Caco-2 (cell line): ENCODE measurements around the gene XIST. TPM values are rescaled to one million over a fixed set of nuclear protein-coding genes. Genes with fewer than 3 reads are reported as not detected.

Source experiments
- BruUV-seq: library from RNA; stranded (reverse); fragments of 400-500 nt; replicated peaks from 2 replicates; lab custom pipeline; 2021; lab: Mats Ljungman, UMichigan
- CTCF ChIA-PET: fragments of 300-600 bp; sonication (Branson Sonifier 250); formaldehyde crosslinking; loops from one replicate; lab custom pipeline; 2022; ENCODE audit warnings: antibody characterized with exemption; lab: Charles Lee
- POLR2A ChIA-PET: fragments of 300-600 bp; sonication (Branson Sonifier 250); formaldehyde crosslinking; loops from one replicate; lab custom pipeline; 2022; ENCODE audit warnings: antibody characterized with exemption; lab: Charles Lee
- DNase-seq, 2 experiments: peaks; one replicate each; pipeline versions ENCODE4 v3.0.0 to v3.0.0-alpha.2; 2020 to 2022
- H3K27me3 ChIP-seq: replicated peaks from 2 replicates; pipeline ENCODE4 v1.6.0; 2011; ENCODE audit warnings: low read length; ENCODE audit not compliant: control insufficient read depth, insufficient read depth
- H3K36me3 ChIP-seq: 2 replicates; pipeline ENCODE4 v1.5.1; 2011; ENCODE audit warnings: low read length; ENCODE audit not compliant: control insufficient read depth, insufficient read depth
- H3K4me1 ChIP-seq: fragments of 250-450 bp; sonication (Bioruptor Pico); 2 replicates; pipeline ENCODE4 v1.5.1; 2020; ENCODE audit warnings: mild to moderate bottlenecking
- H3K4me3 ChIP-seq: 2 replicates; pipeline ENCODE4 v1.5.1; 2011; ENCODE audit warnings: low read depth, mild to moderate bottlenecking, control low read depth, low read length
- H3K9me3 ChIP-seq: fragments of 250-450 bp; sonication (Bioruptor Pico); 2 replicates; pipeline ENCODE4 v1.5.1; 2020; ENCODE audit warnings: mild to moderate bottlenecking, moderate library complexity
- H3K27ac Mint-ChIP-seq: one replicate; pipeline ENCODE4 v1.8.0; 2022; ENCODE audit warnings: mixed read lengths; ENCODE audit not compliant: unreplicated experiment
- H3K27me3 Mint-ChIP-seq: one replicate; pipeline ENCODE4 v1.8.0; 2022; ENCODE audit warnings: mixed read lengths; ENCODE audit not compliant: insufficient read depth, unreplicated experiment
- H3K36me3 Mint-ChIP-seq: one replicate; pipeline ENCODE4 v1.8.0; 2022; ENCODE audit warnings: mild to moderate bottlenecking, mixed read lengths; ENCODE audit not compliant: insufficient read depth, unreplicated experiment
- H3K4me1 Mint-ChIP-seq: one replicate; pipeline ENCODE4 v1.8.0; 2022; ENCODE audit warnings: low read depth, mixed read lengths; ENCODE audit not compliant: unreplicated experiment
- H3K4me3 Mint-ChIP-seq: one replicate; pipeline ENCODE4 v1.8.0; 2022; ENCODE audit warnings: mild to moderate bottlenecking, moderate library complexity, mixed read lengths; ENCODE audit not compliant: unreplicated experiment
- H3K9me3 Mint-ChIP-seq: one replicate; pipeline ENCODE4 v1.8.0; 2022; ENCODE audit warnings: mixed read lengths; ENCODE audit not compliant: unreplicated experiment
- intact Hi-C: fragments of 100-400 bp; cut with micrococcal nuclease; formaldehyde crosslinking; loops from one replicate; pipeline ENCODE4 v1.10.0; 2022; ENCODE audit not compliant: unreplicated experiment
- total RNA-seq: library from RNA; stranded (reverse); gene quantifications from 2 replicates; pipeline ENCODE4 v1.2.3, GENCODE V29; 2022
- TF ChIP-seq, protein P1 (sequence below), 2 experiments: fragments of 200-600 bp in 1 of 2; IDR thresholded peaks; 1 replicate in 1 of 2; 2 replicates in 1 of 2; pipeline versions ENCODE4 v1.5.1 to v1.8.0; 2011 to 2022; ENCODE audit warnings: antibody characterized with exemption in 1 of 2, control low read depth in 1 of 2, inconsistent platforms in 1 of 2, low read depth in 1 of 2, low read length in 1 of 2, mild to moderate bottlenecking in 1 of 2, moderate library complexity in 1 of 2; ENCODE audit not compliant: insufficient read depth in 1 of 2, severe bottlenecking in 1 of 2, unreplicated experiment in 1 of 2

The XIST gene
- total RNA-seq, 1 experiment from 2014 or later = 0.18 TPM

DNA sequence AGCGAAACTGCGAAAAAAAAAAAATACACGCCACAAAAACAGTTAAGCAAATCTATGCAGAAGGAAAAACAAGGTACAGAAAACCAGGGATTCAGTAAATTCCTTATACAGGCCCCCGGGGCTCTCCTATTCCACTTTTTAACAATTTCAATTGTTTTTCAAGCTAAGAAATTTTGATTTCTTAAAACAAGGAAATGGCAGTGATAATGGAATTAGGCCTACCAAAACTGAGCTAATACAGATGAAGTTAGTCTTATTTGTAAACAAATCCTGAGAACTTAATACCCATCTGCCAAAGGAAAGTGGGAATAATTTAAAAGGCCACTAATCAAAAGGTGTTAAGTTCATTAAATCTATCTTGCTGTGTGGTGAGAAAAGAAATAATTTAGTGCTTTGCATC is 20.2 kb downstream of the XIST start:
- ChIA-PET POLR2A (no interaction called here), CTCF (no interaction called here)
- H3K36me3 Mint-ChIP-seq = no peaks in the 10 kb centered on the region
- H3K9me3 ChIP-seq = no peaks in the 10 kb centered on the region
- no peak overlapping the region for H3K4me3 Mint-ChIP-seq
- no peaks in the 10 kb centered on the region for H3K4me1 Mint-ChIP-seq
- H3K27ac Mint-ChIP-seq = no peak overlapping the region
- no peaks in the 10 kb centered on the region for H3K36me3 ChIP-seq
- peaks cover 3% of the 10 kb centered on the region for H3K27me3 Mint-ChIP-seq
- H3K27me3 ChIP-seq = no peaks in the 10 kb centered on the region
- H3K4me3 ChIP-seq = no peak overlapping the region
- H3K9me3 Mint-ChIP-seq = no peaks in the 10 kb centered on the region
- no TSS peak for BruUV-seq
- TF ChIP-seq, protein P1, sequence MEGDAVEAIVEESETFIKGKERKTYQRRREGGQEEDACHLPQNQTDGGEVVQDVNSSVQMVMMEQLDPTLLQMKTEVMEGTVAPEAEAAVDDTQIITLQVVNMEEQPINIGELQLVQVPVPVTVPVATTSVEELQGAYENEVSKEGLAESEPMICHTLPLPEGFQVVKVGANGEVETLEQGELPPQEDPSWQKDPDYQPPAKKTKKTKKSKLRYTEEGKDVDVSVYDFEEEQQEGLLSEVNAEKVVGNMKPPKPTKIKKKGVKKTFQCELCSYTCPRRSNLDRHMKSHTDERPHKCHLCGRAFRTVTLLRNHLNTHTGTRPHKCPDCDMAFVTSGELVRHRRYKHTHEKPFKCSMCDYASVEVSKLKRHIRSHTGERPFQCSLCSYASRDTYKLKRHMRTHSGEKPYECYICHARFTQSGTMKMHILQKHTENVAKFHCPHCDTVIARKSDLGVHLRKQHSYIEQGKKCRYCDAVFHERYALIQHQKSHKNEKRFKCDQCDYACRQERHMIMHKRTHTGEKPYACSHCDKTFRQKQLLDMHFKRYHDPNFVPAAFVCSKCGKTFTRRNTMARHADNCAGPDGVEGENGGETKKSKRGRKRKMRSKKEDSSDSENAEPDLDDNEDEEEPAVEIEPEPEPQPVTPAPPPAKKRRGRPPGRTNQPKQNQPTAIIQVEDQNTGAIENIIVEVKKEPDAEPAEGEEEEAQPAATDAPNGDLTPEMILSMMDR (IDR thresholded peaks at IDR 0.05; ENCODE audit: insufficient read depth in 1 of 2, low read depth in 1 of 2, low read length in 1 of 2, severe bottlenecking in 1 of 2, unreplicated experiment in 1 of 2) = no peak
- H3K4me1 ChIP-seq = no peaks in the 10 kb centered on the region
- no peak for DNase-seq
- intact Hi-C loops = no loop called here

DNA sequence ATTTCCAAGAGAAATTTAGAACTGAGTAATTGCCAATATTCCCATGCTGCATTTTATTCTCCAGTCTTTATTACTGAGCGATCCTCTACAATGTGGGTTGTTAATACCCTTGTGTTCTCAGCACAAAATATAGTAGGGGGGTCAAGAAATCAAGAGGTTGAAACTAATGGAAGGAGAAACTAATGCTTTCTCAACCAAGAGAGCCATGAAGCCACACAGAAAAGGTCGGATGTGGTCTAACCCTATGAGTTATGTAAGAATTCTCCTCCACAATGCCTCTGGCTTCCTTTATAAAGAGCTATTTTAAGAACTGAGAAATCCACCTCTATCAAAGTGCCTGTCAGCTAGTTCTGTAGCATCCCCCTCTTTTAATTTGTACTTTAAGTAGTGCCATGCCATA is 21.0 kb downstream of the XIST start:
- Mint-ChIP-seq H3K9me3 (no peaks in the 10 kb centered on the region), H3K27ac (no peak overlapping the region), H3K36me3 (no peaks in the 10 kb centered on the region), H3K27me3 (peaks cover 3% of the 10 kb centered on the region), H3K4me3 (no peak overlapping the region), H3K4me1 (no peaks in the 10 kb centered on the region)
- no TSS peak for BruUV-seq
- H3K9me3 ChIP-seq = no peaks in the 10 kb centered on the region
- H3K27me3 ChIP-seq = no peaks in the 10 kb centered on the region
- DNase-seq = no peak
- H3K4me1 ChIP-seq = no peaks in the 10 kb centered on the region
- TF ChIP-seq, protein P1 (IDR thresholded peaks at IDR 0.05; ENCODE audit: insufficient read depth in 1 of 2, low read depth in 1 of 2, low read length in 1 of 2, severe bottlenecking in 1 of 2, unreplicated experiment in 1 of 2) = no peak
- no peaks in the 10 kb centered on the region for H3K36me3 ChIP-seq
- POLR2A ChIA-PET = no interaction called here
- CTCF ChIA-PET = no interaction called here
- intact Hi-C loops = no loop called here
- H3K4me3 ChIP-seq = no peak overlapping the region

DNA sequence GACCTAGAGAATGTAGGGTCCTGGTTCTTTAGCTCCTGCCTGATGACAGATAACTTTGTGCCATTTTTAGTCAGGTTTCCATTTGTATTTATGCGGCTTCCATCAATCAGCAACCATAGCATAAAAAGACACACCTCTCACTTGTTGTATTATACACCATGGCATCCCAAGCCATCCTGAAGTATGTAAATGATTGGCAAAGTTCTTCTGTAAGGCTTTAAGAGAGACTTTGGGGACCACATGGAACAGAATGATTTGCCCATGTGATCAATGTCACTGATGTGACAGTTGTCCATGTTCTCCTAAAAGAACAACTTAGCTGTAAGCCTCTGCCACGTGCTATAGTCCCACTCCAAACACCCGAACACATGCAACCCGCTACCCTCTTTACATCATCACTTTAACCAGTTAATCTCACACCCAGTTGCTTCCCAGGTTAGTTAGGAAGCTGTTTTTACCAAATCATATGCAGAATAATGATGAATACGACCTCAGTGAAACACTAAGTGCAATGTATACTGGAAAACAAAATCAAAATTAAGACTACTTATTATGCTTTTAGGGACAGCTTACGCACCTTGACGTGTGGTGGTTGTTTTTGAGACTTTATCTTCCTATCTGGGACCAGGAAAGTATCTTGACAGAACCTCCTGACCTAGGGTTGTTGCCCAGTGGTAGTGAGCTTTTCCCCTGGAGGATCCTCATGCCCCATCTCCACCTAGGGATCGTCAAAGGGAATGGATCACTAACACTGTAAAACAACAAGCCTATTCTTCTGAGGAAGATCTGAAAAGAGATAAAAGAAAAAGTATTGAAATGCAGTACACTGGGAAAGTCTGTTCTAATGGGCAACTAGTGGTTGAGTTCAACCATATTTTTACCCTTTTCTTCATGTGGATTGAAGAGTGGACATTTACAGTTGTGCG is 21.8 kb downstream of the XIST start:
- CTCF ChIA-PET = no interaction called here
- POLR2A ChIA-PET = no interaction called here

More for the DNA sequence above, 21.8 kb downstream of the XIST start:
- Histone ChIP-seq H3K9me3 (no peaks in the 10 kb centered on the region), H3K4me1 (no peaks in the 10 kb centered on the region), H3K27me3 (no peaks in the 10 kb centered on the region), H3K36me3 (no peaks in the 10 kb centered on the region), H3K4me3 (no peak overlapping the region)
- intact Hi-C loops = no loop called here
- no peaks in the 10 kb centered on the region for H3K4me1 Mint-ChIP-seq
- TF ChIP-seq, protein P1 (IDR thresholded peaks at IDR 0.05; ENCODE audit: insufficient read depth in 1 of 2, low read depth in 1 of 2, low read length in 1 of 2, severe bottlenecking in 1 of 2, unreplicated experiment in 1 of 2) = no peak
- H3K36me3 Mint-ChIP-seq = no peaks in the 10 kb centered on the region
- H3K27ac Mint-ChIP-seq = no peak overlapping the region
- no TSS peak for BruUV-seq
- H3K27me3 Mint-ChIP-seq = peaks cover 3% of the 10 kb centered on the region
- H3K4me3 Mint-ChIP-seq = no peak overlapping the region
- DNase-seq = no peak
- H3K9me3 Mint-ChIP-seq = no peaks in the 10 kb centered on the region
